GM19193 (cell line): ENCODE measurements around the gene CTSC.

Experiments used
- POLR2A ChIP-seq: IDR thresholded peaks from 4 replicates; pipeline ENCODE4 v1.6.1; 2011; ENCODE audit not compliant: insufficient read depth, insufficient read length; ENCODE audit errors: extremely low read depth

Gene CTSC

GRCh38 chr11:88280673-88281316 lies 56.7 kb downstream of the CTSC start:
- no peak for TF ChIP-seq POLR2A

DNA sequence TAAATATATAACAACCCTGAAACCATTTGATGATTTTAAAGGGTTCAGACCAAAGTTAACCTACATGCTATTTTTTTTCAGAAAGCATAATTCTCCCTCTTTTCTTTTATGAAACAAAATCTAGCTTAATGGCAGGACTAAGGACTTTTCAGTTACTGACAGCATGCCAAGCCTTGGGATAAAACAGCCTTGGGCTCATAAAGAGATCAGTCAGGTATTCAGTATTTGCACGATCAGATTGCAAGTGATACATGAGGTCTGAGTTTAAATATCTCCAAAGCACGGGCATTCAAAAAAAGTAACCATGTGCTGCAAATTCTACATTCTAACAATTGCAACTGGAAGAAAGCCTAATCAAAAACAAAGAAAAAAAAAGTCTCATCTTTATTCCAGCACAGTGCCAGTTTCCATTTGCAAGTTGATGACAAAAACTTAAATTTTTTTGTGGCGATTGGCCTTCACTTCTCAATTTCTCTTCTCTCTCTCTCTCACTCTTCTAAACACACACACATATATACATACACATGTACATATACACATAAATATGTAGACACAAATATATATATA lies 60.1 kb downstream of the CTSC start:
- TF ChIP-seq POLR2A: no peak

DNA sequence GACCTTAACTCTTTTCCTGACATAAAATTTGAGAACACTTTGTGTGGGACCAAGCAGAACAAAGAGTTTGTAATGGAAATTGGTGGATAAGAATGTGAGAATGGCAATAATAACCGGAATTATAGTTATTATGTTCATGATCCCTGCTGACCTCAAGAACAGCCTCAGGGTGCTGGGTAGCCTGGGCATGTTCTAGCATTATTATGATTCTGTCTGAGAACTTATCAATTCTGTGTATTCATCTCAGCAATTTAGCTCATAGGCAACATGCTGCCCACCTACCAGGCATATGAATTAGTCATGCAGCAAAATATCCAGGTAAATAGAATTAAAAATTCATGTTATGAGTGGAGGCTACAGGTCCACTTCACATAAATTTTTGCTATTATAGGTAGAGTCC lies 61.9 kb downstream of the CTSC start:
- no peak for TF ChIP-seq POLR2A

DNA sequence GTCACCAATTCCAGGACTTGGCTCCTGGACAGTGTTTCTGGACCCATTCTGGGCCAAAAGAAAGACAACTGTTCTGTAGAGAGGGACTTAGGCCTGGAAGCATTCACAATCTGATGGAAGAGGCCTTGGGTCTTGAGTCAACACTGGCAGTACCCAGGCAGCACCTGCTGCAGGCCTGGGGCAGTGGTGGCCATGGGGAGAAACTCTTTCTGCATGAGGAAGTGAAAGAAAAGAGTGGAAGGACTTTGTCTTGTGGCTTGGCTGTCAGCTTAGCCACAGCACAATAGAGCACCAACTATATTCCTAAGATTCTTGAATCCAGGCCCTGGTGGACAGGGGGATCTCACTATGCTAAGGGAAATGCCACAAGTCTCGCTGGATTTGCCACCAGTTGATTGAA lies 70.6 kb downstream of the CTSC start:
- TF ChIP-seq POLR2A: no peak

DNA sequence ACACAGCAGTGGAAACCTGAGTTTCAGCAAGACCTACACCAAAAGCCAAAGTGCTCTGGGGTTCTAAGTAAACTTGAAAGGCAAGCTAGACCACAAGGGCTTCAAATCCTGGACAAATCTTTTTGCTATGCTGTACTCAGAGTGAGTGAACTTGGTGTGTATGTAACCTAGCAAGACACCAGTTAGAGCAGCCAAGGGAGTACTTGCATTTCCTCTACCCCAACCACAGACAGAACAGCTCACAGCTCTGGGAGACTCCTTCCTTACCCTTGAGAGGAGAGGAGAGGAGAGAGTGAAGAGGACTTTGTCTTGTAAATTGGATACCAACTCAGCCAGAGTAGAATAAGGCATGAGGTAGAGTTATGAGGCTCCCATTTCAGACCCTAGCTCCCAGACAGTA lies 71.4 kb downstream of the CTSC start:
- no peak for TF ChIP-seq POLR2A

GRCh38 chr11:88259431-88259830 lies 78.1 kb downstream of the CTSC start:
- no peak for TF ChIP-seq POLR2A

DNA sequence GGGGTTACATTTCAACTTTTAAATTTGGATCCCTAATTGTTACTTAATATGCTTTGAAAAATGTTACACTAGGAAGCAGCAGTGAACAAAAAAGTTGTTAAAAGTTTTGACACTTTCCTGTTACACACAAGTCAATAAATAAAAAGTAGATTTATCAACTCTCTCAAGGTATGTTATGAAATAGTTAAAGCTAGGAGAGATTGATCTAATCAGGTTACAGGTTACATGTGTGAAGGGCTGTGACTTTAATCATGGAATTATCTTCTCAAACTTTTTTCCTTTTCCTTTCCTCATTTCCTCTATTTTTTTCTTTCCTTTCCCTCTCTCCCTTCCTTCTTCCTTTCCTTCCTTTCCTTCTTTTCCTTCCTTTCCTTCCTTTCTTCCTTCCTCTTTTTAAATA lies 85.3 kb downstream of the CTSC start:
- no peak for TF ChIP-seq POLR2A

GRCh38 chr11:88250566-88251242 lies 86.8 kb downstream of the CTSC start:
- TF ChIP-seq POLR2A: no peak

DNA sequence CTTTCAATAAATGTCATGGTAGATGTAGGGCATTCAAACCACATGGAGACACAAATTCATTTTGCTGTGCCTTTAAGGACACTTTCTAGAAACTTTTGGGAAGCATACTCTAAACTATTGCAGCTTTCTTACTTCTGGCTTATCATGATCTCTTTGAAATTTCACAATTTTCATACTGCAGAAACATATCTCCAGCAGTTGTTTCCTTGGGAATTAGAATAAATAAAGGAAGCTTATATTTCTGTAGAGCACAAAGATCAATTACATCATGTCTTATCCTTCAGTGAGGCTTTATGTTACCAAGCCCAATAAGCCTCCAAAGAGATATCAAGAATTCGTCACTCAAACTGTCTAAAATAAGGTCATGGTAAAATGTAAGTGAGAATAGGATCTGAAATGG lies 87.8 kb downstream of the CTSC start:
- no peak for TF ChIP-seq POLR2A

- TF ChIP-seq POLR2A: no peak
Observed at GRCh38 chr11:88246696-88247095, 90.8 kb downstream of the CTSC start.
